ENCODE results near the gene ATP2B2.

The ATP2B2 gene

DNA sequence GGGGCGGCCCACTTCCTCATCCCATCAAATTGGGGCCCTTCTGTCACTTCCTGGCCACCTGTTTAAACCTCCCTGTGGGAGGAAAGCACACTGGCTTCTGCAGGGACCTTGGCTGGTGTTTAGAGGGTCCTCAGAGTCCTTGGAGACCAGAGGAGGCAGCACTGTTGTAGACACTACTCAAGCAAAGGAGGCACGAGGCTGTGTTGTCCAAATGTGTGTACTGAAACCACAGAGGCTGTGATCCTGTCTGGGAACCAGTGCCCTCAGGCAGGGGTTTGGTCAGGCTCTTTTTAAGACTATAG is 172.1 kb downstream of the ATP2B2 start:
- DNase-seq (ENCODE audit: low read depth): no peak
- no peak overlapping the region for H3K4me3 ChIP-seq (ENCODE audit: control insufficient read depth, low read depth, low read length)
- TF ChIP-seq, protein P1, sequence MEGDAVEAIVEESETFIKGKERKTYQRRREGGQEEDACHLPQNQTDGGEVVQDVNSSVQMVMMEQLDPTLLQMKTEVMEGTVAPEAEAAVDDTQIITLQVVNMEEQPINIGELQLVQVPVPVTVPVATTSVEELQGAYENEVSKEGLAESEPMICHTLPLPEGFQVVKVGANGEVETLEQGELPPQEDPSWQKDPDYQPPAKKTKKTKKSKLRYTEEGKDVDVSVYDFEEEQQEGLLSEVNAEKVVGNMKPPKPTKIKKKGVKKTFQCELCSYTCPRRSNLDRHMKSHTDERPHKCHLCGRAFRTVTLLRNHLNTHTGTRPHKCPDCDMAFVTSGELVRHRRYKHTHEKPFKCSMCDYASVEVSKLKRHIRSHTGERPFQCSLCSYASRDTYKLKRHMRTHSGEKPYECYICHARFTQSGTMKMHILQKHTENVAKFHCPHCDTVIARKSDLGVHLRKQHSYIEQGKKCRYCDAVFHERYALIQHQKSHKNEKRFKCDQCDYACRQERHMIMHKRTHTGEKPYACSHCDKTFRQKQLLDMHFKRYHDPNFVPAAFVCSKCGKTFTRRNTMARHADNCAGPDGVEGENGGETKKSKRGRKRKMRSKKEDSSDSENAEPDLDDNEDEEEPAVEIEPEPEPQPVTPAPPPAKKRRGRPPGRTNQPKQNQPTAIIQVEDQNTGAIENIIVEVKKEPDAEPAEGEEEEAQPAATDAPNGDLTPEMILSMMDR (conservative IDR thresholded peaks at IDR 0.05; ENCODE audit: control insufficient read depth, insufficient read depth, low read depth, low read length): no peak

DNA sequence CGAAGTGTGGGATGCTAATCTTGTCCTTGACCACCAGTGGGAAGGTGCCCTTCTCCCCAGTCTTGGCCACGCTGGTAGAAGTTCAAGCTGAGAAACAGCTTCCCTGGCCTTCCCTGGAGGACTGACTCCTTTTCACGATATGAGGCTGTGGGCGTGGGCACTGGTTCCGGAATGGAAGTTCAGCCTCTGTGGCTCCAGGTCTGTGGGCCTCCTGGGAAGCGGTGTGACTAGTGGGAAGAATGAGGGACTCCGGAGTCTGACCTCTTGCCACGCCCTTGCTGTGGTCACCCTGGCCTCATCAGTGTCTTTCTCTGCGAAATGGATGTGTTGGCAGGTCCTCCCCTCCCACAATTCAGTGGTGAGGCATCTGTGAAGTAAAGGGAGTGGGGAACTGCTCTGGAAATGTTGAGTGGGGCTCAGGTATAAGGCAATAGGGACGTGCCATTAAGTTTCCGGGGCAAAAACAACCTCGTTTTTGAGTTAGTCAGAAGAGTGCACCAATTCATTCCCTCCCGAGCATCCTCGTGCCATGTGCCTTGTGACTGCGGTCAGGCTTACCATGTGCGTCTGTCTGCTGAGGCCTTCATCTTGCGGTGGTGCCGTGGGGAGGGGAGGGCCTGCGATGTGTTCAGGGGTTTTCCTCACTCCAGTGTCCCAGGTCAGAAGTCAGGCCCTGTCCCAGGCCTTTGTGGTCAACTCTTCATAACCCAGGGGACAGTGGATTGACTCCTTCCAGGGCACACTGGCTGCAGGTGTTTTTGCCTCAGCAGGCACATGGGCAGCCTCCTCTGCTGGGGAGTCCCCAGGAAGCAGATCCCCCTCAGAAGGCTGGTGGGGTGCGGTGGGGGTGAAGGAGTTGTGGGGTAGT is 172.7 kb downstream of the ATP2B2 start:
- DNase-seq (ENCODE audit: low read depth): no peak
- TF ChIP-seq, protein P1 (conservative IDR thresholded peaks at IDR 0.05; ENCODE audit: control insufficient read depth, insufficient read depth, low read depth, low read length): no peak
- no peak overlapping the region for H3K4me3 ChIP-seq (ENCODE audit: control insufficient read depth, low read depth, low read length)

DNA sequence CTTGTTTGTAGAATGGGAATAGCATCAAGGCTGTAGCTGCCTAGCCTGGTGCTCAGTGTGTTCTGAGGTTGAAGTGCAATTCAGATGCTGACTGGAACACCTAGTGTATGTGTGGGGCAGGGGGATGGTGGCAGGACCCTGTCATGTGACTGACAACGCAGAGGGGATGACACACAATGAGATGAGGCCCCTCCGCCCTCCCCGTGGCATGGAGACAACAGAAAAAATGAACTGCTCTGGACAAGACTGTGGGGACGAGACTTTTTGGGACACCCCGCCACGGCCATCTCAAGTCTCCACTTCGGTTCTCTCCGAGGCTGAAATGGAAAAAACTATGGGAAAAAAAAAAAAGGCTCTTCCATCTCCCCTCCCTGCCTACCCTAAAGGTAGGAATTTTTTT is 174.1 kb downstream of the ATP2B2 start:
- TF ChIP-seq, protein P1 (conservative IDR thresholded peaks at IDR 0.05; ENCODE audit: control insufficient read depth, insufficient read depth, low read depth, low read length): no peak
- DNase-seq (ENCODE audit: low read depth): no peak
- H3K4me3 ChIP-seq (ENCODE audit: control insufficient read depth, low read depth, low read length): no peak overlapping the region

DNA sequence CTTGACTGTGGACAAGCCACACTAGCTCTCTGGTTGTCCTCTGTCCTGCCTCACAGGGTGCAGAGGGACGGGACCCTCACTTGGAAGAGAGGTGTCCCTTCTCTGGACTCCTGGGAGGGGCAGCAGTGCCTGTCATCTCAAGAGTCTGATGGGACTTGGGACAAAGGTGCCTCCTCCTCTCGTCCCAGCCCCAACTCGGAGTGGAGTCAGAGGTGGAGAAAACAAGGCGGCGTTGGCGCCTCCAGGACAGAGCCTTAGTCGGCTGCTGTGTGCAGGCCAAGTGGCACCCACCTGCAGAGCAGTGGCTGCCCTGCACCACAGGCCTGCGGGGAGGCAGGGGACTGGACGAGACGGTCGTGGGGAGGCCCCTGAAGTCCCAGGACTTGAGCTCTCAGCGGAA is 175.1 kb downstream of the ATP2B2 start:
- no peak for DNase-seq (ENCODE audit: low read depth)
- H3K4me3 ChIP-seq (ENCODE audit: control insufficient read depth, low read depth, low read length): no peak overlapping the region
- TF ChIP-seq, protein P1 (conservative IDR thresholded peaks at IDR 0.05; ENCODE audit: control insufficient read depth, insufficient read depth, low read depth, low read length): no peak

DNA sequence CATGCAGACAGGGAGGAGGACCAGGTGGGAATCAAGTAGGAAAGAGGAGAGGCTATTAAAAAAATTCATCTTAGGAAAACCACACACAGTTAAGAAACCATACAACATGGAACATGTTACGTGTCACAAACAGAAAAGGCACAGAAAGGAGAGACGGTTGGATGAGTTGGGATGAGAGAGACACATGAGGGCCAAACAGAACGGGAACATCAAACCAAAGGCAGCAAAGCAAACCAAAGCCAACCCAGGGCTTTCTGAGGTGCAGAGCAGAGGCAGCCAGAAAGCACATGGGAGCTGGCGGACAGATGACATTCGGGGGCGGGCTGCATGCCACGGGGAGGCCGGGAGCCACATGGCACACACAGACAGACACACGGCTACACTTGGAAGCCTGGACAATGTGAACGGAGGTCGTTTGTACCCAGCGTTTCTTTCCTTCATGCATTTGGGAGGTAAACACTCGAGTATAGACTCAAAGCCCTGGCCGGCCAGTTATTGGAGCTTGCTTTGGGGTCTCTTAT is 175.8 kb downstream of the ATP2B2 start:
- TF ChIP-seq, protein P1 (conservative IDR thresholded peaks at IDR 0.05; ENCODE audit: control insufficient read depth, insufficient read depth, low read depth, low read length): no peak
- H3K4me3 ChIP-seq (ENCODE audit: control insufficient read depth, low read depth, low read length): no peak overlapping the region
- DNase-seq (ENCODE audit: low read depth): no peak

DNA sequence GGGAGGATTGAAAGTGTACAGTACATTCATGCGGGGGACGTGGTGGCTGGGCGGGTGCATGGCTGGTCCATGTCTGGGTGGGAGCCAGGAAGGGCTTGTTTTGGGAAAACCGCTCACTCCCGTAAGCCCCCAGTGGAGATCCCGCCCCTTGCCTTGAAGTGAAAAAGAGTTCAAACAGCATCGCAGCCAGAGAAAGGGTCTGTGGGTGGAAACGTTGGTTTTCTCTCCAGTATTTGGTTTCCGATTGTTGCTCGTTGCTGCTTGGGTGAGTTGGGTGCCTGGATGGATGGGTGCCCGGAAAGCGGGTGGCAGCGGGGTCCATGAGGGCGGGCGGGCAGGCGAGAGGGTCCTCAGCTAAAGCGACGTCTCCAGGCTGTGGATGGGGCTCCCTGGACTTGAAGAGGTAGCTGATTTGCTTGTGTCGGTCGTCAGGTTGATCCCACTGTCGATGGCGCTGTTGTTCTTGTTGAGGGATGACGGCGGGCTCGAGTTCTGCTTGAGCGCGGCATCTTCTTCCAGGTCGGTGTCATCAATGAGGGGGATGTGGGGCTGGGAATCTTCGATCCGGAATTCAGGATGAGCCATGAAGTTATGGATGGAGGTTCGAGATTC is 176.8 kb downstream of the ATP2B2 start:
- DNase-seq (ENCODE audit: low read depth): no peak
- no peak overlapping the region for H3K4me3 ChIP-seq (ENCODE audit: control insufficient read depth, low read depth, low read length)
- TF ChIP-seq, protein P1 (conservative IDR thresholded peaks at IDR 0.05; ENCODE audit: control insufficient read depth, insufficient read depth, low read depth, low read length): no peak
